Stimulated activated CD8-positive, alpha-beta memory T cell treated with anti-CD3 and anti-CD28 coated beads, Interleukin-7, amount 100 ng/mL, for 48 hours (primary cell): ENCODE data around the gene TBX18.

Source experiments
- DNase-seq, 2 donors: peaks; one replicate each; pipeline ENCODE4 v3.0.0-alpha.2; 2020; ENCODE audit warnings: low read depth in 1 of 2; ENCODE audit errors: extremely low read depth in 1 of 2

TBX18 gene

DNA sequence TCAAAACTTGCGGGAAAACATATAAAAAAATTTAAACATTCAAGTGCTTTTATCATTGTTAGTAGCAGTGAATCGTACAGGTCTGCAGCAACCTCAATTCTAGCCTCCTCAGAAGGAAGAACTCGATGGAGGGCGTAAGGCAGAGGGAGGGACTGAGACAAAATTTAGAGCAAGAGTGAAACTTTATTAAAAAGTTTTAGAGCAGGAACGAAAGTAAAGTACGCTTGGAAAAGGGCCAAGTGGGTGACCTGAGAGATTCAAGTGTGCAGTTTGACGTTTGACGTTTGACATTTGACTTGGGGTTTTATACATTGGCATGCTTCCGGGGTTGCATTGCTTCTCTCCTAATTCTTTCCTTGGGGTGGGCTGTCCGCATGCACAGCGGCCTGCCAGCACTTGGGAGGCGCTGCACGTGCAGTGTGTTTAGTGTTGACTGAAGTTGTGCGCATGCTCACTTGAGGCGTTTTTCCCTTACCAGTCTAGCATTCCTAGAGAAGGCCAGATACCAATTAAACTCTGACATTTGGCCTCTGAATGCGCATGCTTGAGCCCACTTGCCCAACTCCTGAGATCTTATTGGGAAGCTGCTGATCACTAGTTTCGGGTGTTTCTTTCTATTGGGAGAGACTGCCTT, 82.6 kb downstream of the TBX18 start:
- DNase-seq: no peak

DNA sequence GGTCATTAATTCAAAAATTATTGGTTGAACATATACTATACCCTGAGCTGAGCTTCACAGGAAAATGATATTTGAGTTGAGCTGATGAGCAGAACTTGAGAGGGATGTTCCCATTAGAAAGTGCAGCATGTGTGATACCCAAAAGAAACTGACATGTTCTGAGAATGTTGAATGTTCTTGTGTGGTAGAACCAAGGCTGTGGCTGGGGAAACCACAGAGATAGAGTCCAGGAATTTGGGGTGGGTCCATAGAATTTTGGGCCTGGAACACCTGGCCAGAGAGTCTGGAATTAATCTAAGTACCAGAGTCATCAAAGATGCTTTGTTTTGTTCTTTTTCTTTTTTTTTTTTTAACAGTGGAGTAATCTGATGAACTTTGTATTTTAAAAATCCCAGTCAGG, 88.7 kb downstream of the TBX18 start:
- DNase-seq: no peak

DNA sequence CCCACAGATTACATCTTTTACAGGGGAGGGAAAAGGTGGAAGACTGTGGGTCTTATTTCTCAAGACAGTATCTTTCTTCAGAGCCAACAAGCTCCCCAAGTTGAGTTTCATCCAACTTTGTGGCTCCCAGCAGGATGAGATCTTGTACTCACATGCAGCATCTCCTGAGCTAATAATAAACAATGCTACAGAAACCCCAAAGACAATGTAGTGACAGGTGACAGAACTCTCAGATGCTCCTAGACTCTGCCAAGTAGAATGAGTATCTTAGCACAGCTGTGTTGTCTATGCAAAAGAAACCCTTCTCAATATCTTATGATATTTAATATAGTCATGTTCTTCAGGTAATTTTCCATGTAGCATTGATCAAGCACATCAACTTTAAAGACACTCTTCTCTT, 90.0 kb downstream of the TBX18 start:
- DNase-seq: no peak

- no peak for DNase-seq
Measured at GRCh38 chr6:84671183-84671582, 93.2 kb downstream of the TBX18 start.

DNA sequence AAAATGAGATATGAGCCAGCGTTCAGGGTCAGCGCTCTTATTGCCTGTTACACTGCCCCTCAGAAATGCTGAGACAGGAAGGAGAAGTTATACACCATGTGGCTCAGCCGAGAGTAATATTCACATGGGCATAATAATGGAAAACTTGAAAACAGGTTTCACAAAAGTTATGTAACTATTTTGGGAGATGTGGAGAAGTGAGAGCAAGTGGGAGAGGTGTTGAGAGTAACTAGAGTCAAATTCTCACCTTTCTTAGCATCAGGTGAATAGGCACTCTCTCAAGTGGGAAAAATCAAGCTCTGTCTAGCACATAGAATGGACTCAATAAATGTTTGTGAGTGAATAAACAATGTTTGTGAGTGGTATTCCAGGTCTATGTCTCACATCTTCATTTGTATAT, 94.5 kb downstream of the TBX18 start:
- DNase-seq: no peak

DNA sequence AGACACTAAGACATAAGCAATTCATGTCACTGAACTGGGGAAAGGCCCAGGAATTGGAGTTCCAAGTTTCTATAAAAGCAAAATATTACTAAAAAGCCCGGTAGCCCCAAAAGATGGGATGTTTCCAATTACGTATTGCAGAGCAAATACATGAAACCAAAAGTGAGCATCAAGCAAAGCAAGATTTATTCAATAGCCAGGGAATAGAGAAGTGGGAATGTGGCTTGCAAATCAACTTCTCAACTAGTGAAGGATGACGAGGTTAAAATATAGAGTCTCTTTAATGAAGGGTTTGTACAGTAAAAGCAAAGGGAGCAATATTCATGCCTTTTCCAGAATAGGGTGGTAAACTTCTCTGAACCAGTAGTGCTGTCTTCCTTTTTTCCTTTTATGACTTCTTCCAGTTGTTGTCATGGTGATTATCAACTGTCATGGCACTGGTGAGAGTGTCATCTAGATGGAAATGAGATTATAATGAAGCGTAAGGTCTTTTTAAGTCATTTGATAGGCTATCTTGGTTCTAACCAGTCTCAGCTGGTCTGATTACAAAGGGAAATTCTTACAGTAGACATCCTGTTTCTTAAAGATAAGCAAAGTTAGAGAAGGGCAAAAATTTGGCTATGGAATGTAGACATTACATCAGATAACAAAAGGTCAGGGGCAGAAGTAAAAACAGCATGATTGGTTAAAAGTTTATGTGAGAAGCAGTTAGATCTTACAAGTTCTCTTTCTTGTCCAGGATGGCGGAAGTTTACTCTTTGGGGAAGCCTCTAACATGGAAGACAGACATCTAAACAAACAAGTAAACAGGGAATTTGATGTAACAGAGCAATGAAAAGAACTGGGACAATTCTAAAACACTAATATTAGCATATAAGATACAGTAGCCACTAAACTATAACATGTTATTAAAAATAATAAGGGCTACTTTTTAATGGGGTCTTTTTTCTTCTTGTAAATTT, 96.9 kb downstream of the TBX18 start:
- no peak for DNase-seq

GRCh38 chr6:84665401-84665800, 99.0 kb downstream of the TBX18 start:
- DNase-seq: no peak

- no peak for DNase-seq
Measured at GRCh38 chr6:84663866-84664265, 100.5 kb downstream of the TBX18 start.

GRCh38 chr6:84657486-84657885, 106.9 kb downstream of the TBX18 start:
- DNase-seq: no peak

DNA sequence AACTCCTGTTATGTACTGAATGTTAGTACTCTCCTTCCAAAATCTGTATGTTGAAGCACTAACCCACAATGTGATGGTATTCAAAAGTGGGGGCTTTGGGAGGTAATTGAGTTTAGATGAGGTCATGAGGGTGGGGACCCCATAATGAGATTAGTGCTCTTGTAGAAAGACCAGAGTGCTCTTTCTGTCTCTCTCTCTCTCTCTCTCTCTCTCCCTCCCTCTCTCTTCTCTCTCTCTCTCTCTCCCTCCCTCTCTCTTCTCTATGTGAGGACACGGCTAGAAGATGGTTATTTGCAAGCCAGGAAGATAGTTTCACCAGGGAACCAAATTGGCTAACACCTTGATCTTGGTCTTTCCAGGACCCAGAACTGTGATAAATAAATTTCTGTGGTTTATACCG, 107.4 kb downstream of the TBX18 start:
- DNase-seq: no peak

DNA sequence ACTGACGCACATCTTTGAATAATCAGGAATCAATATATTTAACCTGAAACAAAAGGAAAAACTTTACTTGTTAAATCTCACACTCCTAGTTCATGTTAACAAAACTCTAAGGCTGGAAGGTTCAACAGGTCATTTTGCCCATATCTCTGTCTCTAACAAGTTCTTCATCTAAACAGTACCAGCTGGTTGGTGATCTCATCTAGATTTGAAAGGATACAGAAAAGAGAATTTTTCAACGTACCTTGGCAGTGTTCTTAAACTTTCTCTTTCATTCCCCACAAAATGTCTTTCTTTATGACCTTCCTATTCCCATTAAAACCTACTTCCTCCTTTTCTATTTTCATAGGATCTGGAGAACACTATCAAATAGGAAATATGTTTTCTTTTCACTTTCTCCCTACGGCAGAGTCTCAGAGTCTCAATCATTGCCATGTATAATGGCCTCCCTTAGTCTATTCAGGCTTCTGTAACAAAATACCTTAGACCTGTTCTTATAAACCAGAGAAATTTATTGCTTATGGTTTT, 111.3 kb downstream of the TBX18 start:
- DNase-seq: no peak

DNA sequence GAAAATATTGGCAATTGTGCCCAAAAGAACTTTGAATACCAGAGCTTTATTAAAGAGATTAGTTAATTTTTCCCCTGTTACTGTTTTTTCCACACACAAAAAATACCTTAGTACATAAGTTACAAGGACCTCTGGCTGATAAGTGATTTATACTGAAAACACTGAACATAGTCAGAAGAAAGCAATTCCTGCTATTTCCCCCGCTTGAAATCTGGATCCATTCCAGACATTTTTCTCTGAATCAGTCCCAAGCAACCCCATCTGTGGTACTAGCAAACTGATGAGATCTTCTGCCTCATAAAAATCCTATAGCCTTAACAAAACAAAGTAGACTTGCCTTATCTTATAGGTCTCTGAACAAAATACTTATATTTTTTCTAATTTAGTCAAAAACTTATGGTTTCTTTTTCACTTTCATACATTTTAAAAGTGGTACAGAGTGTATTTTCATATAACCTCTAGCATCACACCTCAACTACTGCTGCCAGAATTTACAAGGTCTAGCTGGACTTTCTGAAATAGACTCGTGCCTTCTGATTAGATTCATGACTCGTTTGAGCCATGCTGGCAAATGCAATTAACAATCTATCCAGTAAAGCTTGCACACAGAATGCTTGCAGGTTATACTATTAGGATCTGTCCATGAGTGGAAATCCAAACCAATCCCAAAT, 111.9 kb downstream of the TBX18 start:
- no peak for DNase-seq

DNA sequence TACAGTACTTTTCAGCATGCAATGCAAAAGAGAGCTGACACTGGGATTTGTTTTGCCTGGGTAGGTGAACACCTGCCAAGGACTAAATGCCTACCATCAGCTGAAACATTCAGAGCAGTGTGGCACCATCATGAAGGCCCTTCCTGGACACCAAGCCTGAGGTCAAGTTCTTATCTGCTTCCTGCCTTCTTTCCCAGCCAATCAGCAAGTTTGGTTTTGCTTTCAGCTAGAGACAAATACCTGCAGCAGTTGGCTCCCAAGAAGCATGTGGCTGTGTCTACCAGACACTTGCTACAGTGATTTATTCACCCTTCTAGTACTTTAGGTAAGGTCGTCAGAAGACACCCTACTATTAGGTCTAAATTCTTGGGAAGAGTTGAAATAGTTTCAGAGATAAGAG, 112.8 kb downstream of the TBX18 start:
- no peak for DNase-seq

GRCh38 chr6:84648444-84648843, 116.0 kb downstream of the TBX18 start:
- DNase-seq: no peak

DNA sequence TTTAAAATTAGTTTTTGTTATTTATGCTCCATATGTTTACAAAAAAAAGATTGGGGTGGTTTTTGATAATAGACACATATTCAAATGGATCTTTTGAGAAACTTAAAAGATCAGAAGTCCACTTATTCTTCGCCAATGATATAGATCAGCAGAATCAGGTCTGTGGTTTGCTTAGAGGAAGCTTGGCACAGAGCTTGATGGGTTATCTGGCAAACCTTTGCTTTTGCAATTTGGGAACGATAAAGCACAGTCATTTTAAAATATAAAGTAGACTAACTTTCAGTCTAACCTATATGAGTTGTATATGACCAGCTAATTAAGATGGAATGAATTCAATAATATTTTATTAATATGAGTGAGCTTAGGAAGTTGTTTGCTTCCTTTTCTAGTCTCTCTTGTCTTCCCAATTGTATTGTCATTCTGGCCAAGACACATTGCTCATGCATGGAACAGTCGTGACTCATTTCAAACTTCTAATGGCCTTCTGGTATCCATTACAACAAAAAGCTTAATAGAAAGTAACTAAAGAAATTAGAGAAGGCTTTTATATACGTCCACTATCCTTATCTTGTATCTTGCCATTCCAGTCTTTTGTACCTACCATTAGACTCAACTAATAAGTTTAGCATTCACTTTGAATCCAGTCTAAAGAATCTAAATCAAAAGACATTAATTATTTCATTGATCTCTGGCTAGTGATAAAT, 118.7 kb downstream of the TBX18 start:
- no peak for DNase-seq

- DNase-seq: no peak
Measured at GRCh38 chr6:84645000-84645399, 119.4 kb downstream of the TBX18 start.

GRCh38 chr6:84643778-84644177, 120.6 kb downstream of the TBX18 start:
- no peak for DNase-seq

DNA sequence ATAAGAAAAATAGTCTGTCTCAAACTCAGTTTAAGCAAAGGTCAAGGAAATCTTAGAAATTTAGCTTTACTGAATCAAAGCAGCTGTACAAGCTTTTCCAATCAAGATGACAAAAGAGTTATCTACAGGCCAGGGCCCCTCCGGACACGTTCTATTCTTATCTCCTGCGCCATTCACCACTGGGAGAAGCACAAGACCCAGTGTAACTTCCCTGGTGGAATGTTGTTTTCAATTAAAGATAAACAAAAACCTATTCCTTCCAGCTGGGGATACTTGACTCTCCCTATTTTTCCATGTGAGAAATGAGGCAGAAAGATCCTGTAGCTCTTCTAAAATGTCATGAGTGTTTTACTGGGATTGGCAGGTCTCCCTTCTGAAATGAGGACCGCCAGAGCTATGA, 123.3 kb downstream of the TBX18 start:
- no peak for DNase-seq

DNA sequence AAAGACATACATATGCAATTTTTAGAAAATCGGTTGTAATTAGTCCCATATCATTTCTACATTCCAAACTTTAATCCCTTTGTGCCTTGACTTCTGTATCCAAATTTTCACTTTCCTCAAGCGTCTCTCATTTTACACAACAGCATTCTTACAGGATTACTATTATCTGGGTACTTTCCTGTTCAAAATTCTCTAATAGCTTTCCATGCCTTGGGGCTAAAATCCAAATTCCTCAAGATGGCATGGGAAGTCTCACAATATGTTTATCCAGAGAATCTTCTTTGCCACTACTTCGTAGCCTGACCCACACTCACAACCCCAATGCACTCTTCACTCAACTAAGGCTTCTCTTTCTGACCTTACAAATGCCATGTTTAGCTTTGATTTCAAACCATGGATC, 125.0 kb downstream of the TBX18 start:
- no peak for DNase-seq

GRCh38 chr6:84638286-84638685, 126.1 kb downstream of the TBX18 start:
- DNase-seq: no peak
